Body of pancreas (tissue), 4 donors: Measurements from ENCODE around the gene FES.

ENCODE experiments used
- POLR2A ChIP-seq, 3 donors: fragments of 450-650 bp; IDR thresholded peaks; one replicate each; pipeline ENCODE4 v1.6.1; 2016; ENCODE audit warnings: antibody characterized with exemption in 3 of 3, mild to moderate bottlenecking in 2 of 3
- TF ChIP-seq, protein P1 (sequence below), 7 experiments: fragments of 450-650 bp in 4 of 7; fragments of 200-600 bp in 3 of 7; sonication (generic) in 3 of 7; IDR thresholded peaks; one replicate each; pipeline ENCODE4 v1.5.1; 2016 to 2019; ENCODE audit warnings: antibody characterized with exemption in 7 of 7

DNA sequence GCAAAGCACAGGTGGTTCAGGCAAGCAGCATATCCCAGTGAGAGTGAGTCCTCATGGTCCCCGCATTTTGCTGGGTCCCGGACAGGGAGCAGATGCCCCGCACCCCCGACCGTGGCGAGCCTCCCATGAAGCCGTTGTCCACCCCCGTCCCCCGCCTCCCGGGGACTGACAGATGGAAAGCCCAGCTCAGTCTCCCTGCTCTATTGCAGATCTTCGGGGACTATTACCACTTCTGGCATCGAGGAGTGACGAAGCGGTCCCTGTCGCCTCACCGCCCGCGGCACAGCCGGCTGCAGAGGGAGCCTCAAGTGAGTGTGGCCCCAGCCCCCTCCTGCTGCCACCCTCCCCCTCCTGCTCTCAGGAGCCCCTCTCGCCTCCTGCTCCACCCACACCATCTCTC is 8.3 kb upstream of the FES start:
- TF ChIP-seq, protein P1, sequence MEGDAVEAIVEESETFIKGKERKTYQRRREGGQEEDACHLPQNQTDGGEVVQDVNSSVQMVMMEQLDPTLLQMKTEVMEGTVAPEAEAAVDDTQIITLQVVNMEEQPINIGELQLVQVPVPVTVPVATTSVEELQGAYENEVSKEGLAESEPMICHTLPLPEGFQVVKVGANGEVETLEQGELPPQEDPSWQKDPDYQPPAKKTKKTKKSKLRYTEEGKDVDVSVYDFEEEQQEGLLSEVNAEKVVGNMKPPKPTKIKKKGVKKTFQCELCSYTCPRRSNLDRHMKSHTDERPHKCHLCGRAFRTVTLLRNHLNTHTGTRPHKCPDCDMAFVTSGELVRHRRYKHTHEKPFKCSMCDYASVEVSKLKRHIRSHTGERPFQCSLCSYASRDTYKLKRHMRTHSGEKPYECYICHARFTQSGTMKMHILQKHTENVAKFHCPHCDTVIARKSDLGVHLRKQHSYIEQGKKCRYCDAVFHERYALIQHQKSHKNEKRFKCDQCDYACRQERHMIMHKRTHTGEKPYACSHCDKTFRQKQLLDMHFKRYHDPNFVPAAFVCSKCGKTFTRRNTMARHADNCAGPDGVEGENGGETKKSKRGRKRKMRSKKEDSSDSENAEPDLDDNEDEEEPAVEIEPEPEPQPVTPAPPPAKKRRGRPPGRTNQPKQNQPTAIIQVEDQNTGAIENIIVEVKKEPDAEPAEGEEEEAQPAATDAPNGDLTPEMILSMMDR (IDR thresholded peaks at IDR 0.05) = no peak
- no peak for TF ChIP-seq POLR2A (IDR thresholded peaks at IDR 0.05)
